OCI-M2 (cell line): ENCODE measurements around the gene DDX28.
"Not testable (repeated sequence)": the region's sequence is repeated elsewhere in the genome, so short reads cannot be mapped to it uniquely, and the experiment has no call there.

ENCODE experiments used
- DNase-seq: peaks from one replicate; lab custom pipeline; 2025; ENCODE audit not compliant: unreplicated experiment; lab: John Stamatoyannopoulos, UW

Gene DDX28

GRCh38 chr16:68040506-68041288, 17.7 kb upstream of the DDX28 start:
- no peak for DNase-seq

GRCh38 chr16:68037841-68038597, 15.0 kb upstream of the DDX28 start:
- DNase-seq, result no peak

- DNase-seq, result no peak
Measured at GRCh38 chr16:68035227-68035626, 12.2 kb upstream of the DDX28 start.

GRCh38 chr16:68033101-68033500, 10.1 kb upstream of the DDX28 start:
- DNase-seq, result no peak

- DNase-seq, result no peak
Measured at GRCh38 chr16:68031951-68032350, 8.9 kb upstream of the DDX28 start.

- DNase-seq, result not testable (repeated sequence)
Measured at GRCh38 chr16:68030108-68030507, 7.1 kb upstream of the DDX28 start.

GRCh38 chr16:68028996-68029395, 6.0 kb upstream of the DDX28 start:
- DNase-seq, result no peak

DNA sequence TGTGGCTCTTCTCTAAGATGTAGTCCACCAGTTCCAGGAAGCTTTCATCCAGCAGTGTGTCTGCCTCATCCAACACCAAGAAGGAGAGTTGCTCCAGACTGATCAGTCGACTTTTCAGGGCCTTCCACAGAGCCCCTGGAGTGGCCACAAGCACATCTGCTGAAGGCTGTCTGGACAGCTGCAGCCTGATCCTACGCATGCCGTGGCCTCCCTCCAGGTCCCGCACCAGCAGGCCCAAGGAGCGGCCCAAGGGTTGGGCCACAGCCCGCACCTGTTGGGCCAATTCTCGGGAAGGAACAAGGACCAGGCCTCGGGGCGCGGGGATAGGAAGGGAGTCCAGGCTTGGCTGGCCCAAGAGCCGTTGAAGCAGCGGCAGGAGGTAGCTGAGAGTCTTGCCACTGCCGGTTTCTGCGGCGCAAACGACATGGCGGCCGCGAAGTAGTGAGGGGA, 729 bp downstream of the DDX28 start:
- no peak for DNase-seq

DNA sequence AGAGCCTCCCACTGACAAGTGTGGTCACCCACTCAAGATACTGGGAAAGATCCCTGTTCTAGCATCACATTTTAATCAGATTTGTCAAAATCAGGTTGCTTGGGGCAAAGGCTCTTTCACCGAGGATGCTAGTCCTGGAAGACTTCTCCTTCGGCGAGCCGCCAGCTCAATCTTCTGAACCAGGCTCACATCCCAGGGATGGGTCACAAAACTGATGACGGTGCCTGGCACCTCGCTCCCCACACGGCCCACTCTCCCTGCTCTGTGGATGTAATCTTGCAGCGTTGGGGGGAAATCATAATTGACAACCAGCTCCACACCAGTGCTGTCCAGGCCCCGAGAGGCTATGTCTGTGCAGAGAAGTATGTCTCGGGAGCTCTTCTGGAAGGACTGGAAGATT, 1.5 kb downstream of the DDX28 start:
- DNase-seq, result no peak

GRCh38 chr16:68019167-68019680, 3.8 kb downstream of the DDX28 start:
- DNase-seq, result no peak

GRCh38 chr16:68015681-68016080, 7.4 kb downstream of the DDX28 start, which contains the start of gene DPEP2NB:
Gene DPEP2NB (minus strand): TSS chr16:68015911. CDS start chr16:68015770, 141 bp downstream.
- DNase-seq, result no peak

DNA sequence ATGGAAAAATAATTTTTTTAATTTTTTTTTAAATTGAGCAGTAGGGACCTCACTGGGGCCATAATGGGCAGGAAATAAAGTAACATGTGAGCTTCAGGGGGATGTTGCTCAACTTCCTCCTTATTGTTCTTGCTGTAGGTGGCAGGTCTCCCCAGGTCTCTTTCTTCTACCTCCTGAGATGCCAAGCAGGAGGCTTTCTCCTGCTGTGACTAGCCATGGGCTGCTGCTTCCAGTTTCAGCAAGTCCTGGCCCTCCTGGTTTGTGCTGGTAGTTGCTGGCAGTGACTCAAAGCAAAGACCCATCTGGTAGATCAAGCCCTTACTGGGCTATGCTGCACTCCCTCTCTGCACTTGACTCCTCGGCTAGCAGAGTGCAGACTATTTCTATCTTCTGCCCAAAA, 9.6 kb downstream of the DDX28 start:
- no peak for DNase-seq

DNA sequence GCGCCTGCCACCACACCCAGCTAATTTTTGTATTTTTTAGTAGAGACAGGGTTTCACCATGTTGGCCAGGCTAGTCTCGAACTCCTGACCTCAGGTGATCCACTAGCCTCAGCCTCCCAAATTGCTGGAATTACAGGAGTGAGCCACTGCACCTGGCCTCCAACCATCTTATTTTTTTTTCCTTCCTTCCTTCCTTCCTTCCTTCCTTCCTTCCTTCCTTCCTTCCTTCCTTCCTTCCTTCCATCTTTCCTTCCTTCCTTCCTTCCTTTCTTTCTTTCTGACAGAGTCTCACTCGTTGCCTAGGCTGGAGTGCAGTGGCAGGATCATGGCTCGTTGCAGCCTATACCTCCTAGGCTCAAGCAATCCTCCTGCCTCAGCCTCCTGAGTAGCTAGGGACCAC, 13.2 kb downstream of the DDX28 start:
- DNase-seq, result not testable (repeated sequence)

GRCh38 chr16:68009157-68009735, 13.8 kb downstream of the DDX28 start:
- DNase-seq, result no peak

- DNase-seq, result no peak
Measured at GRCh38 chr16:68005786-68006286, 17.2 kb downstream of the DDX28 start.

GRCh38 chr16:68005211-68005610, 17.8 kb downstream of the DDX28 start:
- DNase-seq, result no peak

GRCh38 chr16:68003031-68003430, 20.0 kb downstream of the DDX28 start:
- no peak for DNase-seq

- no peak for DNase-seq
Measured at GRCh38 chr16:68000450-68000849, 22.6 kb downstream of the DDX28 start.

GRCh38 chr16:67999985-68000384, 23.0 kb downstream of the DDX28 start:
- DNase-seq, result no peak

DNA sequence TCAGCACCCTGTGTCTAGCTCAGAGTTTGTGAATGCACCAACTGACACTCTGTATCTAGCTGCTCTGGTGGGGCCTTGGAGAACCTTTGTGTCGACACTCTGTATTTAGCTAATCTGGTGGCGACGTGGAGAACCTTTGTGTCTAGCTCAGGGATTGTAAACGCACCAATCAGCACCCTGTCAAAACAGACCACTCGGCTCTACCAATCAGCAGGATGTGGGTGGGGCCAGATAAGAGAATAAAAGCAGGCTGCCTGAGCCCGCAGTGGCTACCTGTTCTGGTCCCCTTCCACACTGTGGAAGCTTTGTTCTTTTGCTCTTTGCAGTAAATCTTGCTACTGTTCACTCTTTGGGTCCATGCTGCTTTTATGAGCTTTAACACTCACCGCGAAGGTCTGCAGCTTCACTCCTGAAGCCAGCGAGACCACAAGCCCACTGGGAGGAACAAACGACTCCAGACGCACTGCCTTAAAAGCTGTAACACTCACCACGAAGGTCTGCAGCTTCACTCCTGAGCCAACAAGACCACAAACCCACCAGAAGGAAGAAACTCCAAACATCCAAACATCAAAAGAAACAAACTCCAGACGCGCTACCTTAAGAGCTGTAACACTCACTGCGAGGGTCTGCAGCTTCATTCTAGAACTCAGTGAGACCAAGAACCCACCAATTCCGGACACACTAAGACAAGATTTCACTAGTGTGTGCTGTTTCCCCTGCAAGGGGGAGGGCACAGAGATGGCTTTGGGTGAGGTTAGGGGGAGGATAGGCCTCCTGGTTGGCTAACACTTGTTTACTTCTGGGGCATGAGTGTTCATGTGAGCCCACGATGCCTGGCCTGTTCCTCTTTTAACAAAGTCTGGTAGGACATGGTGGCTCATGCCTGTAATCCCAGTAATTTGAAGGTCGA, 24.0 kb downstream of the DDX28 start, which contains the start of gene DPEP2:
DPEP2 (minus strand) TSS at position 706 of the 910 bp plus-strand sequence. CDS start 6,272 bp downstream, outside the sequence.
- DNase-seq, result not testable (repeated sequence)
